GM12878 (cell line): ENCODE measurements around the gene SLC38A2. TPM values are rescaled to one million over a fixed set of nuclear protein-coding genes. Genes with fewer than 3 reads are reported as not detected.

Experiments
- ATAC-seq: fragments of 200-7000 bp; cut with Tn5 transposase; 3 replicates; pipeline ENCODE4 v1.9.1; 2020; ENCODE audit warnings: mild to moderate bottlenecking, moderate library complexity
- BruUV-seq: library from RNA; stranded (reverse); fragments of 400-500 nt; replicated peaks from 2 replicates; lab custom pipeline; 2021; lab: Mats Ljungman, UMichigan
- CTCF ChIA-PET: fragments of 300-600 bp; sonication (Branson Sonifier 250); formaldehyde crosslinking; extraction: SDS; loops from one replicate; lab custom pipeline; 2021; ENCODE audit warnings: inconsistent platforms; lab: Yijun Ruan, JAX
- POLR2A ChIA-PET: fragments of 350-600 bp; formaldehyde crosslinking; extraction: SDS; loops from one replicate; lab custom pipeline; 2021; ENCODE audit warnings: inconsistent platforms; lab: Charles Lee
- RAD21 ChIA-PET: fragments of 300-600 bp; sonication (Branson Sonifier 250); formaldehyde crosslinking; loops from one replicate; lab custom pipeline; 2023; ENCODE audit warnings: antibody characterized with exemption; ENCODE audit not compliant: unreplicated experiment; lab: Charles Lee
- SMC1A ChIA-PET: fragments of 300-600 bp; sonication (Branson Sonifier 250); formaldehyde crosslinking; loops from one replicate; lab custom pipeline; 2023; ENCODE audit not compliant: unreplicated experiment, uncharacterized antibody; lab: Charles Lee
- DNase-seq: peaks from one replicate; pipeline ENCODE4 v3.0.0-alpha.2; 2011; ENCODE audit warnings: low read depth, low spot score
- FAIRE-seq: peaks from 3 replicates; lab custom pipeline; 2011; peaks lifted over from hg19 to GRCh38; lab: Jason Lieb, UNC
- H2AFZ ChIP-seq: 2 replicates; pipeline ENCODE4 v1.6.0; 2011; ENCODE audit warnings: low read depth, low read length, control low read depth; ENCODE audit not compliant: control insufficient read depth
- H3K27ac ChIP-seq: 2 replicates; pipeline ENCODE4 v1.5.1; 2011; ENCODE audit warnings: control low read depth; ENCODE audit not compliant: control insufficient read depth, insufficient read depth
- H3K27me3 ChIP-seq, 2 experiments: replicated peaks in 1 of 2; 2 replicates each; pipeline versions ENCODE4 v1.6.0 to v1.6.1; 2011; ENCODE audit warnings: low read length in 1 of 2; ENCODE audit not compliant: control insufficient read depth in 2 of 2, insufficient read depth in 2 of 2
- H3K36me3 ChIP-seq, 2 experiments: 2 replicates each; pipeline ENCODE4 v1.5.1; 2011; ENCODE audit warnings: low read length in 1 of 2; ENCODE audit not compliant: control insufficient read depth in 2 of 2, insufficient read depth in 2 of 2
- H3K4me1 ChIP-seq: 2 replicates; pipeline ENCODE4 v1.6.1; 2011; ENCODE audit warnings: mild to moderate bottlenecking, low read length, moderate library complexity, mixed read lengths; ENCODE audit not compliant: control insufficient read depth, insufficient read depth
- H3K4me2 ChIP-seq: 2 replicates; pipeline ENCODE4 v1.6.0; 2011; ENCODE audit warnings: control low read depth; ENCODE audit not compliant: control insufficient read depth, insufficient read depth
- H3K4me3 ChIP-seq: fragments of 200-600 bp; sonication (generic); 2 replicates; pipeline ENCODE4 v1.5.1; 2016
- H3K79me2 ChIP-seq: 2 replicates; pipeline ENCODE4 v1.6.0; 2011; ENCODE audit warnings: low read length; ENCODE audit not compliant: control insufficient read depth, insufficient read depth
- H3K9ac ChIP-seq: 2 replicates; pipeline ENCODE4 v1.8.0; 2011; ENCODE audit warnings: low read length, control low read depth, mixed read lengths; ENCODE audit not compliant: control insufficient read depth, insufficient read depth
- H3K9me3 ChIP-seq: replicated peaks from 3 replicates; pipeline ENCODE4 v1.5.1; 2011; ENCODE audit warnings: mild to moderate bottlenecking, low read length; ENCODE audit not compliant: control insufficient read depth, insufficient read depth
- H4K20me1 ChIP-seq: 2 replicates; pipeline ENCODE4 v1.6.0; 2011; ENCODE audit not compliant: control insufficient read depth, insufficient read depth
- BCLAF1 ChIP-seq: fragments of 450-650 bp; IDR thresholded peaks from 2 replicates; pipeline ENCODE4 v1.6.1; 2017; ENCODE audit warnings: antibody characterized with exemption, mild to moderate bottlenecking, moderate library complexity
- BMI1 ChIP-seq: fragments of 450-650 bp; IDR thresholded peaks from 2 replicates; pipeline ENCODE4 v1.6.1; 2016; ENCODE audit warnings: mild to moderate bottlenecking, moderate library complexity, borderline replicate concordance
- BRCA1 ChIP-seq: IDR thresholded peaks from 2 replicates; pipeline ENCODE4 v1.6.1; 2011; ENCODE audit warnings: low read depth, low read length, improper control_type of control experiment
- JUNB ChIP-seq: IDR thresholded peaks from 2 replicates; pipeline ENCODE4 v1.6.1; 2016; ENCODE audit warnings: antibody characterized with exemption, mild to moderate bottlenecking
- SIN3A ChIP-seq: IDR thresholded peaks from 2 replicates; pipeline ENCODE4 v1.6.1; 2012; ENCODE audit warnings: low read depth, low read length, improper control_type of control experiment
- SUZ12 ChIP-seq: fragments of 200-600 bp; sonication (generic); IDR thresholded peaks from one replicate; pipeline ENCODE4 v1.6.1; 2018; ENCODE audit warnings: antibody characterized with exemption, mild to moderate bottlenecking; ENCODE audit not compliant: unreplicated experiment
- WGBS: methylation state at CpG from one replicate; pipeline ENCODE4 v1.1.6; 2016; ENCODE audit warnings: low lambda C conversion rate; ENCODE audit not compliant: insufficient replicate concordance, insufficient coverage; ENCODE audit errors: missing lambda C conversion rate; 5-methylcytosine and 5-hydroxymethylcytosine counted together
- in situ Hi-C: fragments of 300-500 bp; cut with MboI; formaldehyde crosslinking; loops from 9 replicates; pipeline ENCODE4 v1.14.3; 2018; ENCODE audit warnings: mixed read lengths
- intact Hi-C: fragments of 100-400 bp; cut with micrococcal nuclease; formaldehyde crosslinking; loops from one replicate; pipeline ENCODE4 v1.14.2; 2022; ENCODE audit not compliant: unreplicated experiment
- polyA plus RNA-seq, 11 experiments: library from polyadenylated mRNA; depleted of rRNA in 4 of 11; unstranded in 6 of 11; stranded (reverse) in 5 of 11; fragments of >200 nt; fragmentation: Nextera tagmentation in 4 of 11; fragmentation: Illumina TruSeq in 1 of 11; extraction: Ambion mirVana in 4 of 11; extraction: Trizol in 1 of 11; gene quantifications; 1 replicate in 1 of 11; 2 replicates in 10 of 11; pipeline versions ENCODE4 v1.2.1 to v1.2.3, GENCODE V29; 2011 to 2016; ENCODE audit warnings: inconsistent platforms in 2 of 11, missing spikeins in 2 of 11, low read depth in 1 of 11
- total RNA-seq, 4 experiments: library from RNA; depleted of rRNA in 3 of 4; stranded (reverse); fragments of >200 nt in 3 of 4; fragmentation: Illumina TruSeq in 1 of 4; extraction: Trizol in 1 of 4; gene quantifications; 2 replicates each; pipeline versions ENCODE4 v1.2.1 to v1.2.3, GENCODE V29; 2013 to 2021

Gene SLC38A2
- total and polyA plus RNA-seq, 10 of the 15 experiments (the other 5 are each of a cell fraction or from before 2014, with no cell fraction given), result 36.2 to 118 (median 79.8) TPM

- TF ChIP-seq BMI1, result no peak
- no peak for TF ChIP-seq SUZ12
Observed at GRCh38 chr12:46356655-46357437, 15.7 kb downstream of the SLC38A2 start (continued).

GRCh38 chr12:46354802-46355199 lies 17.8 kb downstream of the SLC38A2 start:
- TF ChIP-seq SIN3A (no peak), BRCA1 (no peak), JUNB (no peak), BCLAF1 (no peak), SUZ12 (no peak)
- no TSS peak for BruUV-seq
- ChIA-PET SMC1A (interaction anchor here (1.1 kb wide), 1 partner anchor 243 kb away, joined by 3 read pairs; no protein-coding TSS in a partner anchor), POLR2A (no interaction called here), CTCF (no interaction called here), RAD21 (no interaction called here)
- no peak for FAIRE-seq
- Histone ChIP-seq H4K20me1 (no peaks in the 10 kb centered on the region), H3K9me3 (no peaks in the 10 kb centered on the region), H3K9ac (no peak overlapping the region), H3K36me3 (peaks cover 2 to 13% of the 10 kb centered on the region in 2 experiments), H3K79me2 (no peaks in the 10 kb centered on the region), H3K27ac (no peak overlapping the region), H3K4me1 (no peaks in the 10 kb centered on the region), H3K4me2 (no peak overlapping the region), H2AFZ (no peak overlapping the region), H3K4me3 (no peak overlapping the region), H3K27me3 (no peaks in the 10 kb centered on the region)
- intact Hi-C loops (no loop called here), in situ Hi-C loops (loop anchor here (5.0 kb wide), 1 partner anchor 312 kb away; no protein-coding TSS in a partner anchor)
- no peak for DNase-seq
- ATAC-seq, result no peak
- WGBS, result 43% methylated on average over 1 of the region's 1 CpG
